ENCODE results near the gene TMEM87B.
"Not testable (repeated sequence)": the region's sequence is repeated elsewhere in the genome, so short reads cannot be mapped to it uniquely, and the experiment has no call there.

- TF ChIP-seq, protein P1, sequence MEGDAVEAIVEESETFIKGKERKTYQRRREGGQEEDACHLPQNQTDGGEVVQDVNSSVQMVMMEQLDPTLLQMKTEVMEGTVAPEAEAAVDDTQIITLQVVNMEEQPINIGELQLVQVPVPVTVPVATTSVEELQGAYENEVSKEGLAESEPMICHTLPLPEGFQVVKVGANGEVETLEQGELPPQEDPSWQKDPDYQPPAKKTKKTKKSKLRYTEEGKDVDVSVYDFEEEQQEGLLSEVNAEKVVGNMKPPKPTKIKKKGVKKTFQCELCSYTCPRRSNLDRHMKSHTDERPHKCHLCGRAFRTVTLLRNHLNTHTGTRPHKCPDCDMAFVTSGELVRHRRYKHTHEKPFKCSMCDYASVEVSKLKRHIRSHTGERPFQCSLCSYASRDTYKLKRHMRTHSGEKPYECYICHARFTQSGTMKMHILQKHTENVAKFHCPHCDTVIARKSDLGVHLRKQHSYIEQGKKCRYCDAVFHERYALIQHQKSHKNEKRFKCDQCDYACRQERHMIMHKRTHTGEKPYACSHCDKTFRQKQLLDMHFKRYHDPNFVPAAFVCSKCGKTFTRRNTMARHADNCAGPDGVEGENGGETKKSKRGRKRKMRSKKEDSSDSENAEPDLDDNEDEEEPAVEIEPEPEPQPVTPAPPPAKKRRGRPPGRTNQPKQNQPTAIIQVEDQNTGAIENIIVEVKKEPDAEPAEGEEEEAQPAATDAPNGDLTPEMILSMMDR (IDR thresholded peaks at IDR 0.05; ENCODE audit: low read length), result not testable (repeated sequence)
- TF ChIP-seq EZH2 (IDR thresholded peaks at IDR 0.05; ENCODE audit: borderline replicate concordance, low read length), result not testable (repeated sequence)
These were observed 14.7 kb downstream of the TMEM87B start for GRCh38 chr2:112069794-112070193.
